ENCODE measurements around the gene PPP1R18. TPM values are rescaled to one million over a fixed set of nuclear protein-coding genes. Genes with fewer than 3 reads are reported as not detected.

Gene PPP1R18
- total and polyA plus RNA-seq, 7 experiments from 2014 or later = 60.9 to 262 (median 92.8) TPM

DNA sequence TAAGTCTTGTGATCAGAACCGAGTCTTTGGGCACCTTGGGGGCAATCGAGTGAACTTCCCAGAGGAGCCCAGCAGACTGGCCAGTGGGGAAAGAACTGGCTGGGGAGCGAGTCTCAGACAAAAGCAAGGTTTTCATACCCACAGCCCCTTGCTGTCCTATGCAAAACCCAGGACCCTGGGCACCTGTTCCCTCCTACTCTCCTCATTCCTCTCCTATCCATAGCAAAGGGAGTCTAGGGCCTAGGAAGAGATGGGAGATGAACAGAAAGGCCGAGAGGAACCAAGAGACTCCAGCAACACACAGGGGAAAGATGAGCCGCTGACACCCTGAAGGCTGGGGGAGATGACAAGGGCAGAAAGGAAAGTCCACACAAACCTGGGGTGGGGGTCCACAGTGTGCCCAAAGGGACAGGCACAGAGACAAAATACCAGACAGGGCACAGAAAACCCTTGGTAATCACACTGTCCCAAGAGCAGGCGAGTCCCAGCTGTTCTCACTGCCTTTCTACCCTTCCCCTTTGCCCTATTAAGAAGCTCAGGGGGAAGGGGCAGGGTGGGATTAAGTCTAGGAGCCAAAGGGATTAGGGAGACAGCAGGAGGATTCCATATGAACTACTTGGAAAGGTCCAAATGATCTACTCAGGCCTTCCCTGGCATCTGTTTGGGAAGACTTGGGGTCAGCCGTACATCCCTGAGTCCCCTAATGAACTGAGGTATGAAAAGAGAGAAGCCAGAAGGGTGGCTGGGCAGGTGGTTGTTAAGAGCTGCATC lies 6.5 kb downstream of the PPP1R18 start:
- H3K36me3 Mint-ChIP-seq = peaks cover 16 to 71% (median 33%) of the 10 kb centered on the region in 5 donors
- H3K4me1 Mint-ChIP-seq = peaks cover 22 to 47% (median 40%) of the 10 kb centered on the region in 7 donors

DNA sequence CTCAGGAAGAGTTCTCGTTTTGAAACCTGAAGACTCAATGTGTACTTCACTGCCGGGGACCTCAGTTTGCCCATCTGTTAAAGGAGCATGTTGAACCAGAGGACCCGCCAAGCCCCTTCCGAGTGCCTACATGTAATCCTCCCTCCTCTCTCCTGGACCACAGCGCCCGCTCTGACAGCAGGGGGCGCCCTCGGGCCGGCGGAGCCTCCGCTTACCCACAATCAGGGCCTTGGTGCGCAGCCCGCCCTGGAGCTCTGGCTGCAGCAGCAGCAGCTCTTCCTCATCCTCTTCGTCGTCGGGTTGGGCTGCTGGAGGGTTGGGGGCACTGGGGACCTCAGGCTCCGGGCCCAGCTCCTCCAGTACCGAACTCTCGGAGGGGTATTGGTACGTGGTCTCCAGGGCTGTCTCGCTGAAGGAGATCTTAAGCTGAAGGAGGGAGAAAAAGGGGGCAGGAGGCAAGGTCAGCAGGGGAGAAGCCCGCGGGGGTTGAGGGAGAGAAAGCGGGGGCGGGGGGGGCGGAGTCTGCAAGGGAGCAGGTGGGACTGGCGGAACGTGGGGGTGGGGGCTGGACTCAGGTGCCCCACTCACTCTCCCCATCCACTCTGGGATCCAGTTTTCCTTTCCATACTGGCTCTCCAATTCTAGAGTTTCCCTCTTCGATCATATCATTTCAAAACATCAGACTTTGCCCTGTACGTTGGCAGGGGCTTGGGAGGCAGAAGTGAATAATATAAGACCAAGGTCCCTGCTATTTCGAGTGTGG lies 7.3 kb downstream of the PPP1R18 start:
- H3K27ac Mint-ChIP-seq = peak overlapping the region; percentile 85 to 99 (median 97)
- Histone ChIP-seq H3K4me3 (ENCODE audit: low read length) (peak overlapping the region; percentile 98), H3K27me3 (ENCODE audit: control insufficient read depth in 2 of 2, insufficient read depth in 2 of 2, low read length in 2 of 2) (no peaks in the 10 kb centered on the region), H3K4me1 (ENCODE audit: control insufficient read depth in 2 of 2, insufficient read depth in 2 of 2, low read length in 2 of 2) (peaks cover 5 to 24% of the 10 kb centered on the region in 2 donors), H3K27ac (ENCODE audit: low read depth, low read length) (peak overlapping the region; percentile 95), H3K36me3 (ENCODE audit: control insufficient read depth in 2 of 3, insufficient read depth in 3 of 3, low read length in 3 of 3) (peaks cover 10 to 46% (median 28%) of the 10 kb centered on the region in 3 experiments), H3K9me3 (ENCODE audit: control insufficient read depth in 2 of 3, low read length in 3 of 3) (no peaks in the 10 kb centered on the region)
- ATAC-seq = peak; percentile 65
- CTCF ChIA-PET = interaction anchor here (0.6 to 8.9 kb wide), 21 partner anchors 8 to 408 kb away, joined by 3 to 304 read pairs (median 4); partner anchors contain the start of genes MDC1, MRPS18B, NRM and PPP1R10
- peaks cover 20 to 47% (median 38%) of the 10 kb centered on the region in 7 donors for H3K4me1 Mint-ChIP-seq
- no peaks in the 10 kb centered on the region for H3K27me3 Mint-ChIP-seq
- H3K4me3 Mint-ChIP-seq = peak overlapping the region; percentile 90 to 100 (median 97)
- H3K9me3 Mint-ChIP-seq = peaks cover 0 to 3% (median 0%) of the 10 kb centered on the region in 11 donors
- intact Hi-C loops (cut with micrococcal nuclease) = loop anchor here (1.0 to 10.0 kb wide), 5 partner anchors 43 to 408 kb away; no protein-coding TSS in a partner anchor
- DNase-seq = peak; percentile 86 to 97 (median 92)
- peaks cover 12 to 65% (median 31%) of the 10 kb centered on the region in 5 donors for H3K36me3 Mint-ChIP-seq
- POLR2A ChIA-PET = interaction anchor here (0.5 to 15.7 kb wide), 12 partner anchors 8 to 1840 kb away, joined by 3 to 499 read pairs (median 7); partner anchors contain the start of genes GNL1, MDC1, MRPS18B and NRM

More for the DNA sequence above, 6.5 kb downstream of the PPP1R18 start:
- intact Hi-C loops (cut with micrococcal nuclease) = loop anchor here (1.0 to 10.0 kb wide), 8 partner anchors 42 to 477 kb away; partner anchors contain the start of genes CCHCR1 (in 1 of the 2) and TCF19 (in 1 of the 2)
- ChIA-PET POLR2A (interaction anchor here (1.2 to 15.7 kb wide), 9 partner anchors 11 to 65 kb away, joined by 4 to 499 read pairs (median 18); partner anchors contain the start of genes MDC1, MRPS18B, NRM and PPP1R10), CTCF (interaction anchor here (0.6 to 8.9 kb wide), 14 partner anchors 12 to 139 kb away, joined by 3 to 304 read pairs (median 8); partner anchors contain the start of genes MDC1, MRPS18B, NRM and PPP1R10)
- H3K27ac Mint-ChIP-seq = peak overlapping the region; percentile 85 to 99 (median 97)
- peaks cover 0 to 5% (median 0%) of the 10 kb centered on the region in 11 donors for H3K9me3 Mint-ChIP-seq
- H3K4me3 Mint-ChIP-seq = peak overlapping the region; percentile 90 to 100 (median 97)
- no peaks in the 10 kb centered on the region for H3K27me3 ChIP-seq (ENCODE audit: control insufficient read depth in 2 of 2, insufficient read depth in 2 of 2, low read length in 2 of 2)
- peak overlapping the region; percentile 98 for H3K4me3 ChIP-seq (ENCODE audit: low read length)
- no peak for ATAC-seq
- peaks cover 5 to 24% of the 10 kb centered on the region in 2 donors for H3K4me1 ChIP-seq (ENCODE audit: control insufficient read depth in 2 of 2, insufficient read depth in 2 of 2, low read length in 2 of 2)
- H3K36me3 ChIP-seq (ENCODE audit: control insufficient read depth in 2 of 3, insufficient read depth in 3 of 3, low read length in 3 of 3) = peaks cover 10 to 50% (median 28%) of the 10 kb centered on the region in 3 experiments
- no peaks in the 10 kb centered on the region for H3K27me3 Mint-ChIP-seq
- H3K27ac ChIP-seq (ENCODE audit: low read depth, low read length) = peak overlapping the region; percentile 95
- no peak for DNase-seq
- H3K9me3 ChIP-seq (ENCODE audit: control insufficient read depth in 2 of 3, low read length in 3 of 3) = no peaks in the 10 kb centered on the region

DNA sequence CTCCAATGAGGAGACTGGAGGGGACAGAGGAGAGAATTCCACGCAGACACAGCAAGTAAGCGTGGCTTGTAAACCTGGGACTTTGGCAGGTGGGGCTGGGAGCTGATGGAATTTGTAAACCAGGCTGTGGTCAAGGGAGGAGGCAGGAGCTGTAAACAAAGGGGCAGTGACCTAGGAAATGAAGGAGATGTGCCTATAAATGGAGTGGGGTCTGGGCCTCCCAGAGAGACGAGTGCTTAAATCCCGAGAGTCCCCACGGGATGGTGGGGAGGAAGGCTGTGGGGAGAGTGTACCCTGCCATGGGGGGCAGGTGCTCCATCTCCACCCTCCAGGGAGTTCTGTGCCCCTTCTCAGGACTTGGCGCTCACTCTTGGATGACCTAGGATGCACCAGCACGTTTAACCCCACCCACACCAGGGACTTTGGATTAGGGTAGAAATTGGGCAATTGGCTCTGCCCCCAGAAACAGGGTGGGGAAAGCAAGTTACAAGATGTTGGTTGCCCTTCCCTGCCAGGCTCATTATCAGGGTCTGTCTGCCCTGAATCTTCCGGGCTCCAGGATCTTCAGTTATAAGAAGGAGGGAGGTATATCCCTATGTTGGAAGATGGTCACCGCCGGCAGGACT lies 9.7 kb downstream of the PPP1R18 start:
- ChIA-PET POLR2A (interaction anchor here (0.9 to 15.7 kb wide), 2 partner anchors 11 to 42 kb away, joined by 3 to 499 read pairs; partner anchors contain the start of genes MDC1 and TUBB), CTCF (interaction anchor here (1.5 to 2.9 kb wide), 4 partner anchors 46 to 132 kb away, joined by 7 to 48 read pairs (median 14); no protein-coding TSS in a partner anchor)
- peaks cover 10 to 37% (median 28%) of the 10 kb centered on the region in 3 experiments for H3K36me3 ChIP-seq (ENCODE audit: control insufficient read depth in 2 of 3, insufficient read depth in 3 of 3, low read length in 3 of 3)
- peaks cover 0 to 5% (median 0%) of the 10 kb centered on the region in 11 donors for H3K9me3 Mint-ChIP-seq
- H3K27ac Mint-ChIP-seq = peak overlapping the region in 8 of 9 donors; percentile 10 to 91 (median 64)
- no peaks in the 10 kb centered on the region for H3K27me3 Mint-ChIP-seq
- H3K9me3 ChIP-seq (ENCODE audit: control insufficient read depth in 2 of 3, low read length in 3 of 3) = no peaks in the 10 kb centered on the region
- no peak for ATAC-seq
- intact Hi-C loops (cut with micrococcal nuclease) = loop anchor here in 1 of 2 donors (5.0 to 10.0 kb wide), 2 partner anchors 222 to 411 kb away; no protein-coding TSS in a partner anchor
- peaks cover 9 to 29% of the 10 kb centered on the region in 2 donors for H3K4me1 ChIP-seq (ENCODE audit: control insufficient read depth in 2 of 2, insufficient read depth in 2 of 2, low read length in 2 of 2)
- peaks cover 24 to 55% (median 48%) of the 10 kb centered on the region in 7 donors for H3K4me1 Mint-ChIP-seq
- no peaks in the 10 kb centered on the region for H3K27me3 ChIP-seq (ENCODE audit: control insufficient read depth in 2 of 2, insufficient read depth in 2 of 2, low read length in 2 of 2)
- no peak overlapping the region for H3K4me3 ChIP-seq (ENCODE audit: low read length)
- H3K27ac ChIP-seq (ENCODE audit: low read depth, low read length) = peak overlapping the region; percentile 33
- DNase-seq = no peak
- H3K36me3 Mint-ChIP-seq = peaks cover 8 to 42% (median 22%) of the 10 kb centered on the region in 5 donors
- H3K4me3 Mint-ChIP-seq = peak overlapping the region in 4 of 10 donors; percentile 15 to 77 (median 28)

DNA sequence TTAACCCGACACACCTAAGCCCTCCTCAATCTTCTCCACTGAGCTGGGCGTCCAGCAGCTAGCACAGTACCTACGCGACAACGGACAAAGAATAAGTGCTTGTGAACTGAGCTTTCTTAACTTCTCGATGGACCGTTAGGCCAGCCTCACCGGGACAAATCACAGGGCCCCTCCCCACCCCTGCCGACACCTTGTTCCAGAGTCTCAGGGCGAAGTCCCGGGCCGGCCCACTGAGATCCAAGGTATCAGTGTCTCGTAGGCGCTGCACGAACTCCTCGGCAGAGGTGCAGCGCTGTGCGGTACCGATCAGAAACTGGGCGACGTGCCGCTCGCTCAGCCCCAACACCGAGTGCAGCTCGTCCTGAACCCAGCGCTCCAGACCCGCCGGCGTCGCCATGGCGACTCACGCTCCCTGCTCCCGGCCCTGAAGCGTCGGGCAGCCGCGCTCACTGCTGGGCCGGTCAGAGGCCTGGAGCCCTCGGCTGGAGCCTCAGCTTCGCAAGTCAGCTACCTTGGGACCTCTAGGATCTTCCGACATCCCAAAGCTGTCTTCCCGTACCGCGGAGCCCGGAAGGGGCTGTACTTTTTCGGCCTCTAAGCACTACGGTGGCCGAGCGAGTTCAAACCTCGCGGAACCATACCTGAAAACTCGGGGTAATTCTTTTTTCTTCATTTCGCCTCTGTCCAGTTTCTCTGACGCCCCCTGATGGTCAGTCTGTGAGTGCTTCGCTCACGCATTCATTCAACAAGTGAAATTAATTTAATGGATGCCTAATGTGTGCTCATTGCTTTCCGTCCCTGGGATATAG lies 13.8 kb downstream of the PPP1R18 start, which contains the start of gene DHX16:
DHX16 (minus strand) TSS at position 562 of the 809 bp plus-strand sequence; CDS start at position 397, 165 bp downstream.
- H3K27me3 ChIP-seq (ENCODE audit: control insufficient read depth in 2 of 2, insufficient read depth in 2 of 2, low read length in 2 of 2) = no peaks in the 10 kb centered on the region
- no peaks in the 10 kb centered on the region for H3K27me3 Mint-ChIP-seq
- peak within 1 kb of the TSS; percentile 70 to 93 (median 91) for H3K27ac Mint-ChIP-seq
- POLR2A ChIA-PET = interaction anchor here (0.5 to 15.7 kb wide), 12 partner anchors 8 to 156 kb away, joined by 3 to 499 read pairs (median 4); partner anchors contain the start of genes ABCF1, MDC1, MRPS18B and TUBB
- H3K9me3 Mint-ChIP-seq = peaks cover 0 to 5% (median 0%) of the 10 kb centered on the region in 11 donors
- H3K4me3 Mint-ChIP-seq = peak within 1 kb of the TSS; percentile 87 to 94 (median 91)
- H3K4me1 ChIP-seq (ENCODE audit: control insufficient read depth in 2 of 2, insufficient read depth in 2 of 2, low read length in 2 of 2) = peaks cover 8 to 15% of the 10 kb centered on the region in 2 donors
- CTCF ChIA-PET = interaction anchor here (0.5 to 2.0 kb wide), 19 partner anchors 18 to 410 kb away, joined by 3 to 18 read pairs (median 4); partner anchors contain the start of genes MDC1 and NRM
- DNase-seq (peak; percentile 65 to 85 (median 83)), ATAC-seq (peak; percentile 93)
- intact Hi-C loops (cut with micrococcal nuclease) = loop anchor here (1.0 to 10.0 kb wide), 9 partner anchors 10 to 218 kb away; partner anchors contain the start of genes ATAT1 (in 2 of the 2), C6orf136 (in 2 of the 2), MRPS18B (in 2 of the 2) and PPP1R10 (in 2 of the 2)
- peaks cover 28 to 46% (median 43%) of the 10 kb centered on the region in 7 donors for H3K4me1 Mint-ChIP-seq
- no peaks in the 10 kb centered on the region for H3K9me3 ChIP-seq (ENCODE audit: control insufficient read depth in 2 of 3, low read length in 3 of 3)
- H3K27ac ChIP-seq (ENCODE audit: low read depth, low read length) = peak within 1 kb of the TSS; percentile 77
- H3K4me3 ChIP-seq (ENCODE audit: low read length) = peak within 1 kb of the TSS; percentile 74
- peaks cover 4 to 28% (median 23%) of the 10 kb centered on the region in 5 donors for H3K36me3 Mint-ChIP-seq
- H3K36me3 ChIP-seq (ENCODE audit: control insufficient read depth in 2 of 3, insufficient read depth in 3 of 3, low read length in 3 of 3) = peaks cover 7 to 46% (median 28%) of the 10 kb centered on the region in 3 experiments
